ENCODE results near the gene ZNF653. TPM values are rescaled to one million over a fixed set of nuclear protein-coding genes. Genes with fewer than 3 reads are reported as not detected.

The ZNF653 gene
- total RNA-seq, 1 experiment from 2014 or later: 10.3 TPM

DNA sequence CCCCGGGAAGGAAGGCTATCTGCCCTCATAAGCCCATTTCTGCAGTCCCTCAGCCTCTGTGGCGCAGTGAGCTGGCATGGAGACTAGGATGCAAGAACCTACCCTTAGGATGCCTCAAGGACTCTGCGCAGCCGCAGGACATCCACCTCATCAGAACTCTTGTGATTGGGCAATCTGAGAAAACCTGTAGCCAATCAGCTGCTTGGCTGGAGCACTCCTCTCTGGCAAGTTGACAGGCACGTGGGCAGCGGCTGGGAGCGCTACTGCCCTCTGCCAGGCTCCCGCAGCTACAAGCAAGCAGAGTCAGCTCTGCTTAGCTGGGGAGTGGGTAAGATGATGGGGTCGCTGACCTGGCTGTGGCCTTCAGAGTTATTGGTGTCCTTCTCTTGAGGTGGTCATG, 24.8 kb upstream of the ZNF653 start (continued):
- no peak for TF ChIP-seq OVOL2 (CRISPR knock-in tag; IDR thresholded peaks at IDR 0.05; ENCODE audit: borderline replicate concordance)
- TF ChIP-seq SMAD4 (CRISPR knock-in tag; IDR thresholded peaks at IDR 0.05): no peak
- TF ChIP-seq ZNF423 (CRISPR knock-in tag; IDR thresholded peaks at IDR 0.05): no peak
- TF ChIP-seq, protein P1, sequence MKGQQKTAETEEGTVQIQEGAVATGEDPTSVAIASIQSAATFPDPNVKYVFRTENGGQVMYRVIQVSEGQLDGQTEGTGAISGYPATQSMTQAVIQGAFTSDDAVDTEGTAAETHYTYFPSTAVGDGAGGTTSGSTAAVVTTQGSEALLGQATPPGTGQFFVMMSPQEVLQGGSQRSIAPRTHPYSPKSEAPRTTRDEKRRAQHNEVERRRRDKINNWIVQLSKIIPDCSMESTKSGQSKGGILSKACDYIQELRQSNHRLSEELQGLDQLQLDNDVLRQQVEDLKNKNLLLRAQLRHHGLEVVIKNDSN (CRISPR knock-in tag; IDR thresholded peaks at IDR 0.05): peak; percentile 85
- TF ChIP-seq MYBL2 (CRISPR knock-in tag; IDR thresholded peaks at IDR 0.05): peak; percentile 38; the same call in 1 of the 2 replicates
- TF ChIP-seq USF2 (CRISPR knock-in tag; IDR thresholded peaks at IDR 0.05): peak; percentile 86
- TF ChIP-seq, protein P2, sequence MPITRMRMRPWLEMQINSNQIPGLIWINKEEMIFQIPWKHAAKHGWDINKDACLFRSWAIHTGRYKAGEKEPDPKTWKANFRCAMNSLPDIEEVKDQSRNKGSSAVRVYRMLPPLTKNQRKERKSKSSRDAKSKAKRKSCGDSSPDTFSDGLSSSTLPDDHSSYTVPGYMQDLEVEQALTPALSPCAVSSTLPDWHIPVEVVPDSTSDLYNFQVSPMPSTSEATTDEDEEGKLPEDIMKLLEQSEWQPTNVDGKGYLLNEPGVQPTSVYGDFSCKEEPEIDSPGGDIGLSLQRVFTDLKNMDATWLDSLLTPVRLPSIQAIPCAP (CRISPR knock-in tag; IDR thresholded peaks at IDR 0.05): no peak
- peak; percentile 52; the same call in 1 of the 2 replicates for TF ChIP-seq FOXK1 (CRISPR knock-in tag; IDR thresholded peaks at IDR 0.05)
- TF ChIP-seq, protein P3, sequence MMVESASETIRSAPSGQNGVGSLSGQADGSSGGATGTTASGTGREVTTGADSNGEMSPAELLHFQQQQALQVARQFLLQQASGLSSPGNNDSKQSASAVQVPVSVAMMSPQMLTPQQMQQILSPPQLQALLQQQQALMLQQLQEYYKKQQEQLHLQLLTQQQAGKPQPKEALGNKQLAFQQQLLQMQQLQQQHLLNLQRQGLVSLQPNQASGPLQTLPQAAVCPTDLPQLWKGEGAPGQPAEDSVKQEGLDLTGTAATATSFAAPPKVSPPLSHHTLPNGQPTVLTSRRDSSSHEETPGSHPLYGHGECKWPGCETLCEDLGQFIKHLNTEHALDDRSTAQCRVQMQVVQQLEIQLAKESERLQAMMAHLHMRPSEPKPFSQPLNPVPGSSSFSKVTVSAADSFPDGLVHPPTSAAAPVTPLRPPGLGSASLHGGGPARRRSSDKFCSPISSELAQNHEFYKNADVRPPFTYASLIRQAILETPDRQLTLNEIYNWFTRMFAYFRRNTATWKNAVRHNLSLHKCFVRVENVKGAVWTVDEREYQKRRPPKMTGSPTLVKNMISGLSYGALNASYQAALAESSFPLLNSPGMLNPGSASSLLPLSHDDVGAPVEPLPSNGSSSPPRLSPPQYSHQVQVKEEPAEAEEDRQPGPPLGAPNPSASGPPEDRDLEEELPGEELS (CRISPR knock-in tag; IDR thresholded peaks at IDR 0.05): no peak
- TF ChIP-seq ESRRA (CRISPR knock-in tag; IDR thresholded peaks at IDR 0.05; ENCODE audit: borderline replicate concordance): no peak
- no peak for TF ChIP-seq RORB (CRISPR knock-in tag; IDR thresholded peaks at IDR 0.05)
- TF ChIP-seq NR1H2 (CRISPR knock-in tag; IDR thresholded peaks at IDR 0.05): no peak
- no peak for TF ChIP-seq AR (CRISPR knock-in tag; IDR thresholded peaks at IDR 0.05)
- TF ChIP-seq ZNF396 (CRISPR knock-in tag; IDR thresholded peaks at IDR 0.05; ENCODE audit: borderline replicate concordance): no peak
- TF ChIP-seq, protein P4, sequence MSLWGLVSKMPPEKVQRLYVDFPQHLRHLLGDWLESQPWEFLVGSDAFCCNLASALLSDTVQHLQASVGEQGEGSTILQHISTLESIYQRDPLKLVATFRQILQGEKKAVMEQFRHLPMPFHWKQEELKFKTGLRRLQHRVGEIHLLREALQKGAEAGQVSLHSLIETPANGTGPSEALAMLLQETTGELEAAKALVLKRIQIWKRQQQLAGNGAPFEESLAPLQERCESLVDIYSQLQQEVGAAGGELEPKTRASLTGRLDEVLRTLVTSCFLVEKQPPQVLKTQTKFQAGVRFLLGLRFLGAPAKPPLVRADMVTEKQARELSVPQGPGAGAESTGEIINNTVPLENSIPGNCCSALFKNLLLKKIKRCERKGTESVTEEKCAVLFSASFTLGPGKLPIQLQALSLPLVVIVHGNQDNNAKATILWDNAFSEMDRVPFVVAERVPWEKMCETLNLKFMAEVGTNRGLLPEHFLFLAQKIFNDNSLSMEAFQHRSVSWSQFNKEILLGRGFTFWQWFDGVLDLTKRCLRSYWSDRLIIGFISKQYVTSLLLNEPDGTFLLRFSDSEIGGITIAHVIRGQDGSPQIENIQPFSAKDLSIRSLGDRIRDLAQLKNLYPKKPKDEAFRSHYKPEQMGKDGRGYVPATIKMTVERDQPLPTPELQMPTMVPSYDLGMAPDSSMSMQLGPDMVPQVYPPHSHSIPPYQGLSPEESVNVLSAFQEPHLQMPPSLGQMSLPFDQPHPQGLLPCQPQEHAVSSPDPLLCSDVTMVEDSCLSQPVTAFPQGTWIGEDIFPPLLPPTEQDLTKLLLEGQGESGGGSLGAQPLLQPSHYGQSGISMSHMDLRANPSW (CRISPR knock-in tag; conservative IDR thresholded peaks at IDR 0.05; ENCODE audit: low read depth): no peak
- TF ChIP-seq, protein P5, sequence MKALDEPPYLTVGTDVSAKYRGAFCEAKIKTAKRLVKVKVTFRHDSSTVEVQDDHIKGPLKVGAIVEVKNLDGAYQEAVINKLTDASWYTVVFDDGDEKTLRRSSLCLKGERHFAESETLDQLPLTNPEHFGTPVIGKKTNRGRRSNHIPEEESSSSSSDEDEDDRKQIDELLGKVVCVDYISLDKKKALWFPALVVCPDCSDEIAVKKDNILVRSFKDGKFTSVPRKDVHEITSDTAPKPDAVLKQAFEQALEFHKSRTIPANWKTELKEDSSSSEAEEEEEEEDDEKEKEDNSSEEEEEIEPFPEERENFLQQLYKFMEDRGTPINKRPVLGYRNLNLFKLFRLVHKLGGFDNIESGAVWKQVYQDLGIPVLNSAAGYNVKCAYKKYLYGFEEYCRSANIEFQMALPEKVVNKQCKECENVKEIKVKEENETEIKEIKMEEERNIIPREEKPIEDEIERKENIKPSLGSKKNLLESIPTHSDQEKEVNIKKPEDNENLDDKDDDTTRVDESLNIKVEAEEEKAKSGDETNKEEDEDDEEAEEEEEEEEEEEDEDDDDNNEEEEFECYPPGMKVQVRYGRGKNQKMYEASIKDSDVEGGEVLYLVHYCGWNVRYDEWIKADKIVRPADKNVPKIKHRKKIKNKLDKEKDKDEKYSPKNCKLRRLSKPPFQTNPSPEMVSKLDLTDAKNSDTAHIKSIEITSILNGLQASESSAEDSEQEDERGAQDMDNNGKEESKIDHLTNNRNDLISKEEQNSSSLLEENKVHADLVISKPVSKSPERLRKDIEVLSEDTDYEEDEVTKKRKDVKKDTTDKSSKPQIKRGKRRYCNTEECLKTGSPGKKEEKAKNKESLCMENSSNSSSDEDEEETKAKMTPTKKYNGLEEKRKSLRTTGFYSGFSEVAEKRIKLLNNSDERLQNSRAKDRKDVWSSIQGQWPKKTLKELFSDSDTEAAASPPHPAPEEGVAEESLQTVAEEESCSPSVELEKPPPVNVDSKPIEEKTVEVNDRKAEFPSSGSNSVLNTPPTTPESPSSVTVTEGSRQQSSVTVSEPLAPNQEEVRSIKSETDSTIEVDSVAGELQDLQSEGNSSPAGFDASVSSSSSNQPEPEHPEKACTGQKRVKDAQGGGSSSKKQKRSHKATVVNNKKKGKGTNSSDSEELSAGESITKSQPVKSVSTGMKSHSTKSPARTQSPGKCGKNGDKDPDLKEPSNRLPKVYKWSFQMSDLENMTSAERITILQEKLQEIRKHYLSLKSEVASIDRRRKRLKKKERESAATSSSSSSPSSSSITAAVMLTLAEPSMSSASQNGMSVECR (CRISPR knock-in tag; IDR thresholded peaks at IDR 0.05; ENCODE audit: borderline replicate concordance): peak; percentile 79; the same call in 1 of the 2 replicates
- 0 out of 2 replicates have a peak, but pooled peaks have one; percentile 61 for TF ChIP-seq ZBTB21 (CRISPR knock-in tag; IDR thresholded peaks at IDR 0.05; ENCODE audit: borderline replicate concordance)
- TF ChIP-seq ZNF138 (CRISPR knock-in tag; conservative IDR thresholded peaks at IDR 0.05): no peak
- TF ChIP-seq RELA (CRISPR knock-in tag; IDR thresholded peaks at IDR 0.05; ENCODE audit: borderline replicate concordance): no peak
- TF ChIP-seq ETV6 (CRISPR knock-in tag; IDR thresholded peaks at IDR 0.05): peak; percentile 62; the same call in 1 of the 2 replicates
- TF ChIP-seq TEAD4 (CRISPR knock-in tag; IDR thresholded peaks at IDR 0.05): no peak
- TF ChIP-seq ZNF416 (CRISPR knock-in tag; IDR thresholded peaks at IDR 0.05): no peak
- 0 out of 2 replicates have a peak, but pooled peaks have one; percentile 33 for TF ChIP-seq TEAD1 (CRISPR knock-in tag; IDR thresholded peaks at IDR 0.05)
- TF ChIP-seq HMGA2 (CRISPR knock-in tag; IDR thresholded peaks at IDR 0.05): no peak
- TF ChIP-seq NFYB (CRISPR knock-in tag; conservative IDR thresholded peaks at IDR 0.05; ENCODE audit: low read depth): peak; percentile 74
- TF ChIP-seq MAX (CRISPR knock-in tag; IDR thresholded peaks at IDR 0.05): peak; percentile 98
